IgD-negative memory B cell (primary cell): Measurements from ENCODE around the gene GTF3C2. TPM values are rescaled to one million over a fixed set of nuclear protein-coding genes. Genes with fewer than 3 reads are reported as not detected.
A peak's percentile ranks its signal among the peaks of the same experiment; 100 is the strongest.
"Not testable (repeated sequence)": the region's sequence is repeated elsewhere in the genome, so short reads cannot be mapped to it uniquely, and the experiment has no call there.

Experiments used
- H3K27ac Mint-ChIP-seq, 3 donors: one replicate each; pipeline ENCODE4 v1.8.0; 2020 to 2022; ENCODE audit warnings: mild to moderate bottlenecking in 3 of 3, mixed read lengths in 3 of 3, moderate library complexity in 1 of 3
- H3K27me3 Mint-ChIP-seq: one replicate; pipeline ENCODE4 v1.8.0; 2021; ENCODE audit warnings: mixed read lengths
- H3K36me3 Mint-ChIP-seq: one replicate; pipeline ENCODE4 v1.8.0; 2020; ENCODE audit warnings: mild to moderate bottlenecking, mixed read lengths
- H3K4me1 Mint-ChIP-seq, 3 donors: one replicate each; pipeline ENCODE4 v1.8.0; 2020 to 2022; ENCODE audit warnings: mixed read lengths in 3 of 3, mild to moderate bottlenecking in 1 of 3
- H3K4me3 Mint-ChIP-seq, 4 donors: one replicate each; pipeline ENCODE4 v1.8.0; 2020 to 2022; ENCODE audit warnings: mild to moderate bottlenecking in 4 of 4, mixed read lengths in 4 of 4, moderate library complexity in 3 of 4
- H3K9me3 Mint-ChIP-seq, 3 donors: one replicate each; pipeline ENCODE4 v1.8.0; 2020 to 2021; ENCODE audit warnings: mixed read lengths in 3 of 3, mild to moderate bottlenecking in 1 of 3
- polyA plus RNA-seq: library from polyadenylated mRNA; unstranded; fragments of 300-500 nt; fragmentation: Illumina TruSeq; gene quantifications from one replicate; pipeline ENCODE4 v1.2.3, GENCODE V29; 2021

The GTF3C2 gene
- polyA plus RNA-seq, 1 donor from 2014 or later, result 38.6 TPM

GRCh38 chr2:27356056-27356381 lies 545 bp downstream of the GTF3C2 start:
- Mint-ChIP-seq H3K9me3 (no peaks in the 10 kb centered on the region), H3K36me3 (no peaks in the 10 kb centered on the region), H3K4me1 (peaks cover 37 to 46% (median 44%) of the 10 kb centered on the region in 3 donors), H3K4me3 (peak overlapping the region; percentile 95 to 99 (median 98)), H3K27me3 (no peaks in the 10 kb centered on the region), H3K27ac (peak overlapping the region; percentile 95 to 99 (median 98))

GRCh38 chr2:27354597-27354927 lies 2.0 kb downstream of the GTF3C2 start:
- H3K4me3 Mint-ChIP-seq, result peak overlapping the region in 3 of 4 donors; percentile 10 to 98 (median 60)
- H3K9me3 Mint-ChIP-seq, result no peaks in the 10 kb centered on the region
- H3K36me3 Mint-ChIP-seq, result peaks cover 3% of the 10 kb centered on the region
- H3K27ac Mint-ChIP-seq, result peak overlapping the region in 1 of 3 donors; percentile 65
- H3K4me1 Mint-ChIP-seq, result peaks cover 44 to 51% (median 50%) of the 10 kb centered on the region in 3 donors
- no peaks in the 10 kb centered on the region for H3K27me3 Mint-ChIP-seq

- peaks cover 3% of the 10 kb centered on the region for H3K36me3 Mint-ChIP-seq
- no peaks in the 10 kb centered on the region for H3K9me3 Mint-ChIP-seq
- H3K27ac Mint-ChIP-seq, result peak overlapping the region in 1 of 3 donors; percentile 65
- peak overlapping the region in 2 of 4 donors; percentile 10 to 60 for H3K4me3 Mint-ChIP-seq
- H3K27me3 Mint-ChIP-seq, result no peaks in the 10 kb centered on the region
- H3K4me1 Mint-ChIP-seq, result peaks cover 46 to 51% (median 50%) of the 10 kb centered on the region in 3 donors
Observed at GRCh38 chr2:27353762-27354596, 2.6 kb downstream of the GTF3C2 start.

- not testable (repeated sequence) for H3K4me3 Mint-ChIP-seq, H3K27ac Mint-ChIP-seq, H3K9me3 Mint-ChIP-seq, H3K27me3 Mint-ChIP-seq, H3K36me3 Mint-ChIP-seq
- peaks cover 43 to 50% (median 50%) of the 10 kb centered on the region in 3 donors for H3K4me1 Mint-ChIP-seq
Observed at GRCh38 chr2:27353386-27353761, 3.2 kb downstream of the GTF3C2 start.

- peaks cover 37 to 47% (median 43%) of the 10 kb centered on the region in 3 donors for H3K4me1 Mint-ChIP-seq
- no peaks in the 10 kb centered on the region for H3K27me3 Mint-ChIP-seq
- H3K4me3 Mint-ChIP-seq, result peak overlapping the region in 2 of 4 donors; percentile 5 to 34
- no peak overlapping the region for H3K27ac Mint-ChIP-seq
- peaks cover 3% of the 10 kb centered on the region for H3K36me3 Mint-ChIP-seq
- no peaks in the 10 kb centered on the region for H3K9me3 Mint-ChIP-seq
Observed at GRCh38 chr2:27351802-27352598, 4.6 kb downstream of the GTF3C2 start.

GRCh38 chr2:27350106-27350693 lies 6.4 kb downstream of the GTF3C2 start:
- Mint-ChIP-seq H3K27me3 (no peaks in the 10 kb centered on the region), H3K27ac (peak overlapping the region in 1 of 3 donors; percentile 39), H3K9me3 (no peaks in the 10 kb centered on the region), H3K4me1 (peaks cover 31 to 36% (median 33%) of the 10 kb centered on the region in 3 donors), H3K36me3 (peaks cover 3% of the 10 kb centered on the region), H3K4me3 (no peak overlapping the region)

- H3K4me3 Mint-ChIP-seq, result no peak overlapping the region
- H3K27ac Mint-ChIP-seq, result peak overlapping the region in 1 of 3 donors; percentile 57
- peaks cover 18 to 30% (median 26%) of the 10 kb centered on the region in 3 donors for H3K4me1 Mint-ChIP-seq
- H3K27me3 Mint-ChIP-seq, result no peaks in the 10 kb centered on the region
- peaks cover 3% of the 10 kb centered on the region for H3K36me3 Mint-ChIP-seq
- no peaks in the 10 kb centered on the region for H3K9me3 Mint-ChIP-seq
Observed at GRCh38 chr2:27347641-27348040, 8.9 kb downstream of the GTF3C2 start.

GRCh38 chr2:27336173-27336572 lies 20.4 kb downstream of the GTF3C2 start:
- H3K27ac Mint-ChIP-seq, result no peak overlapping the region
- H3K4me3 Mint-ChIP-seq, result no peak overlapping the region
- no peaks in the 10 kb centered on the region for H3K9me3 Mint-ChIP-seq
- no peaks in the 10 kb centered on the region for H3K27me3 Mint-ChIP-seq
- H3K4me1 Mint-ChIP-seq, result no peaks in the 10 kb centered on the region
- H3K36me3 Mint-ChIP-seq, result peaks cover 14% of the 10 kb centered on the region

GRCh38 chr2:27335311-27335710 lies 21.3 kb downstream of the GTF3C2 start:
- Mint-ChIP-seq H3K4me3 (no peak overlapping the region), H3K27me3 (no peaks in the 10 kb centered on the region), H3K9me3 (no peaks in the 10 kb centered on the region), H3K36me3 (peaks cover 12% of the 10 kb centered on the region), H3K27ac (no peak overlapping the region), H3K4me1 (no peaks in the 10 kb centered on the region)

- Mint-ChIP-seq H3K27me3 (no peaks in the 10 kb centered on the region), H3K36me3 (peaks cover 4% of the 10 kb centered on the region), H3K9me3 (no peaks in the 10 kb centered on the region), H3K4me3 (peak overlapping the region in 3 of 4 donors; percentile 21 to 99 (median 32)), H3K27ac (peak overlapping the region; percentile 65 to 99 (median 89)), H3K4me1 (peaks cover 12 to 15% (median 15%) of the 10 kb centered on the region in 3 donors)
Observed at GRCh38 chr2:27324720-27325119, 31.8 kb downstream of the GTF3C2 start.

GRCh38 chr2:27323596-27324285 lies 32.8 kb downstream of the GTF3C2 start:
- Mint-ChIP-seq H3K36me3 (peaks cover 4% of the 10 kb centered on the region), H3K4me1 (peaks cover 12 to 15% (median 15%) of the 10 kb centered on the region in 3 donors), H3K27me3 (no peaks in the 10 kb centered on the region), H3K9me3 (no peaks in the 10 kb centered on the region), H3K4me3 (peak overlapping the region; percentile 87 to 99 (median 98)), H3K27ac (peak overlapping the region; percentile 92 to 99 (median 94))

GRCh38 chr2:27322766-27323595 lies 33.6 kb downstream of the GTF3C2 start, which contains the start of gene MPV17:
Gene MPV17 (minus strand): TSS chr2:27323097. CDS start chr2:27322517, 580 bp downstream.
- no peaks in the 10 kb centered on the region for H3K9me3 Mint-ChIP-seq

GRCh38 chr2:27322301-27322765 lies 34.2 kb downstream of the GTF3C2 start:
- H3K27ac Mint-ChIP-seq, result peak overlapping the region; percentile 92 to 99 (median 94)
- H3K4me1 Mint-ChIP-seq, result peaks cover 12 to 15% (median 15%) of the 10 kb centered on the region in 3 donors
- H3K36me3 Mint-ChIP-seq, result peaks cover 5% of the 10 kb centered on the region
- no peaks in the 10 kb centered on the region for H3K27me3 Mint-ChIP-seq
- peak overlapping the region; percentile 87 to 99 (median 98) for H3K4me3 Mint-ChIP-seq
- H3K9me3 Mint-ChIP-seq, result no peaks in the 10 kb centered on the region

More at GRCh38 chr2:27322766-27323595, 33.6 kb downstream of the GTF3C2 start, which contains the start of gene MPV17:
- Mint-ChIP-seq H3K4me1 (peaks cover 12 to 15% (median 15%) of the 10 kb centered on the region in 3 donors), H3K36me3 (peaks cover 4% of the 10 kb centered on the region), H3K4me3 (peak within 1 kb of the TSS; percentile 87 to 99 (median 98)), H3K27me3 (no peaks in the 10 kb centered on the region), H3K27ac (peak within 1 kb of the TSS; percentile 92 to 99 (median 94))
